Neural progenitor cell (in vitro differentiated cells): ENCODE measurements around the gene MAD1L1.

ENCODE experiments used
- EZH2 ChIP-seq: fragments of 200-600 bp; sonication (generic); IDR thresholded peaks from 2 replicates; pipeline ENCODE4 v1.6.1; 2017; ENCODE audit warnings: antibody characterized with exemption, mild to moderate bottlenecking, moderate library complexity
- EZH2phosphoT487 ChIP-seq: fragments of 200-600 bp; sonication (generic); IDR thresholded peaks from 2 replicates; pipeline ENCODE4 v1.6.1; 2017; ENCODE audit warnings: antibody characterized with exemption
- TF ChIP-seq, protein P1 (sequence below): fragments of 200-600 bp; sonication (generic); IDR thresholded peaks from 2 replicates; pipeline ENCODE4 v1.5.1; 2017; ENCODE audit warnings: antibody characterized with exemption, mild to moderate bottlenecking

GRCh38 chr7:2032876-2033407 lies 199.8 kb downstream of the MAD1L1 start:
- TF ChIP-seq, protein P1, sequence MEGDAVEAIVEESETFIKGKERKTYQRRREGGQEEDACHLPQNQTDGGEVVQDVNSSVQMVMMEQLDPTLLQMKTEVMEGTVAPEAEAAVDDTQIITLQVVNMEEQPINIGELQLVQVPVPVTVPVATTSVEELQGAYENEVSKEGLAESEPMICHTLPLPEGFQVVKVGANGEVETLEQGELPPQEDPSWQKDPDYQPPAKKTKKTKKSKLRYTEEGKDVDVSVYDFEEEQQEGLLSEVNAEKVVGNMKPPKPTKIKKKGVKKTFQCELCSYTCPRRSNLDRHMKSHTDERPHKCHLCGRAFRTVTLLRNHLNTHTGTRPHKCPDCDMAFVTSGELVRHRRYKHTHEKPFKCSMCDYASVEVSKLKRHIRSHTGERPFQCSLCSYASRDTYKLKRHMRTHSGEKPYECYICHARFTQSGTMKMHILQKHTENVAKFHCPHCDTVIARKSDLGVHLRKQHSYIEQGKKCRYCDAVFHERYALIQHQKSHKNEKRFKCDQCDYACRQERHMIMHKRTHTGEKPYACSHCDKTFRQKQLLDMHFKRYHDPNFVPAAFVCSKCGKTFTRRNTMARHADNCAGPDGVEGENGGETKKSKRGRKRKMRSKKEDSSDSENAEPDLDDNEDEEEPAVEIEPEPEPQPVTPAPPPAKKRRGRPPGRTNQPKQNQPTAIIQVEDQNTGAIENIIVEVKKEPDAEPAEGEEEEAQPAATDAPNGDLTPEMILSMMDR, result no peak
- TF ChIP-seq EZH2 (no peak), EZH2phosphoT487 (no peak)
